ENCODE data around the gene CD3E. TPM values are rescaled to one million over a fixed set of nuclear protein-coding genes. Genes with fewer than 3 reads are reported as not detected.
A peak's percentile ranks its signal among the peaks of the same experiment; 100 is the strongest.

The CD3E gene
- total and polyA plus RNA-seq, 11 donors, result 0.17 to 12.0 (median 0.45) TPM; not detected in 1

GRCh38 chr11:118294053-118294452 is 10.5 kb upstream of the CD3E start:
- TF ChIP-seq POLR2A (IDR thresholded peaks at IDR 0.05) (no peak), CTCF (IDR thresholded peaks at IDR 0.05) (no peak)
- Histone ChIP-seq H3K27ac (no peak overlapping the region), H3K4me3 (no peak overlapping the region), H3K4me1 (no peaks in the 10 kb centered on the region), H3K27me3 (no peaks in the 10 kb centered on the region), H3K36me3 (no peaks in the 10 kb centered on the region), H3K9me3 (no peaks in the 10 kb centered on the region)
- DNase-seq, result no peak
- WGBS, 4 donors, result 86 to 94% (median 87%) methylated on average over 2 of the region's 2 CpGs
- no peak for ATAC-seq
- intact Hi-C loops (cut with DNase I), result loop anchor here in 6 of 10 donors (5.0 kb wide), 3 partner anchors 97 to 147 kb away; partner anchors contain the start of gene SCN4B (in 1 of the 6)

GRCh38 chr11:118295199-118295598 is 9.3 kb upstream of the CD3E start:
- Histone ChIP-seq H3K4me3 (no peak overlapping the region), H3K27me3 (no peaks in the 10 kb centered on the region), H3K36me3 (no peaks in the 10 kb centered on the region), H3K9me3 (no peaks in the 10 kb centered on the region), H3K27ac (no peak overlapping the region), H3K4me1 (no peaks in the 10 kb centered on the region)
- intact Hi-C loops (cut with DNase I), result loop anchor here in 7 of 10 donors (5.0 kb wide), 2 partner anchors 57 to 192 kb away; no protein-coding TSS in a partner anchor
- WGBS, 4 donors, result 53 to 75% (median 66%) methylated on average over 5 of the region's 5 CpGs
- TF ChIP-seq CTCF (IDR thresholded peaks at IDR 0.05), result no peak
- TF ChIP-seq POLR2A (IDR thresholded peaks at IDR 0.05), result no peak
- ATAC-seq, result no peak
- no peak for DNase-seq

- no peak overlapping the region for H3K4me3 ChIP-seq
- intact Hi-C loops (cut with DNase I), result loop anchor here in 7 of 10 donors (2.0 to 5.0 kb wide), 3 partner anchors 56 to 193 kb away; no protein-coding TSS in a partner anchor
- H3K27ac ChIP-seq, result no peak overlapping the region
- DNase-seq (no peak), ATAC-seq (peak in 1 of 4 donors; percentile 47)
- peak; percentile 27 to 67 (median 52) for TF ChIP-seq CTCF (IDR thresholded peaks at IDR 0.05)
- no peak for TF ChIP-seq POLR2A (IDR thresholded peaks at IDR 0.05)
- WGBS, 4 donors, result 59 to 66% (median 61%) methylated on average over 3 of the region's 3 CpGs
- H3K27me3 ChIP-seq, result no peaks in the 10 kb centered on the region
- no peaks in the 10 kb centered on the region for H3K9me3 ChIP-seq
- H3K36me3 ChIP-seq, result no peaks in the 10 kb centered on the region
- H3K4me1 ChIP-seq, result no peaks in the 10 kb centered on the region
These were observed 8.6 kb upstream of the CD3E start for GRCh38 chr11:118295815-118296454.

GRCh38 chr11:118301600-118302195 is 2.8 kb upstream of the CD3E start:
- WGBS, 4 donors, result 60 to 78% (median 69%) methylated on average over 8 of the region's 8 CpGs
- Histone ChIP-seq H3K9me3 (no peaks in the 10 kb centered on the region), H3K36me3 (no peaks in the 10 kb centered on the region), H3K27me3 (peaks cover 0 to 14% (median 0%) of the 10 kb centered on the region in 9 donors), H3K4me1 (no peaks in the 10 kb centered on the region), H3K4me3 (no peak overlapping the region), H3K27ac (no peak overlapping the region)
- no peak for TF ChIP-seq CTCF (IDR thresholded peaks at IDR 0.05)
- TF ChIP-seq POLR2A (IDR thresholded peaks at IDR 0.05), result no peak
- intact Hi-C loops (cut with DNase I), result loop anchor here in 1 of 10 donors (5.0 kb wide), 1 partner anchor 46 kb away; no protein-coding TSS in a partner anchor
- ATAC-seq (no peak), DNase-seq (no peak)

Data from heart left ventricle (tissue), 16 donors.